CD4-positive, alpha-beta T cell treated with Interferon alpha-2 for 1 hour (primary cell): ENCODE results near the gene NCAN.
"Not testable (repeated sequence)": the region's sequence is repeated elsewhere in the genome, so short reads cannot be mapped to it uniquely, and the experiment has no call there.

Experiments
- DNase-seq, 2 donors: peaks; one replicate each; pipeline ENCODE4 v3.0.0-alpha.2; 2020 to 2022

NCAN gene

GRCh38 chr19:19226204-19226603 is 14.4 kb downstream of the NCAN start:
- DNase-seq = no peak

DNA sequence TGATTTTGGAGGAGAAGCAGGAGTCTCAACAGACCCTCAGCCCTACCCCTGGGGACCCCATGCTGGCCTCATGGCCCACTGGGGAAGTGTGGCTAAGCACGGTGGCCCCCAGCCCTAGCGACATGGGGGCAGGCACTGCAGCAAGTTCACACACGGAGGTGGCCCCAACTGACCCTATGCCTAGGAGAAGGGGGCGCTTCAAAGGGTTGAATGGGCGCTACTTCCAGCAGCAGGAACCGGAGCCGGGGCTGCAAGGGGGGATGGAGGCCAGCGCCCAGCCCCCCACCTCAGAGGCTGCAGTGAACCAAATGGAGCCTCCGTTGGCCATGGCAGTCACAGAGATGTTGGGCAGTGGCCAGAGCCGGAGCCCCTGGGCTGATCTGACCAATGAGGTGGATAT is 14.9 kb downstream of the NCAN start:
- no peak for DNase-seq

GRCh38 chr19:19227217-19227616 is 15.5 kb downstream of the NCAN start:
- no peak for DNase-seq

DNA sequence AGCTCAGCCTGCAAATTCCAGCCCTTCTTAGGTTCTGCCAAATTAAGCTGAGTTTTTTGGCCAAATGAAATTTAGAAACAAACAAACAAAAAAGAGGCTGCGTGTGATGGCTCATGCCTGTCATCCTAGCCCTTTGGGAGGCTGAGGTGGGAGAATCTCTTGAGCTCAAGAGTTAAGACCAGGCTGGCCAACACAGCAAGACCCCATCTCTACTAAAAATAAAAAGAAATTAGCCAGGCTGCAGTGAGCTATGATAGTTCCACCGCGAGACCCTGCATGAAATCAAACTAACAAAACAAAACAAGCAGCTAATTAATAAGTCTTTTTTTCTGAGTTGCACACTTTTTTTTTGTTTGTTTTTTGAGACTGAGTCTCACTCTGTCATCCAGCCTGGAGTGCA is 17.9 kb downstream of the NCAN start:
- DNase-seq = no peak

- no peak for DNase-seq
Observed at GRCh38 chr19:19230999-19231398, 19.2 kb downstream of the NCAN start.

DNA sequence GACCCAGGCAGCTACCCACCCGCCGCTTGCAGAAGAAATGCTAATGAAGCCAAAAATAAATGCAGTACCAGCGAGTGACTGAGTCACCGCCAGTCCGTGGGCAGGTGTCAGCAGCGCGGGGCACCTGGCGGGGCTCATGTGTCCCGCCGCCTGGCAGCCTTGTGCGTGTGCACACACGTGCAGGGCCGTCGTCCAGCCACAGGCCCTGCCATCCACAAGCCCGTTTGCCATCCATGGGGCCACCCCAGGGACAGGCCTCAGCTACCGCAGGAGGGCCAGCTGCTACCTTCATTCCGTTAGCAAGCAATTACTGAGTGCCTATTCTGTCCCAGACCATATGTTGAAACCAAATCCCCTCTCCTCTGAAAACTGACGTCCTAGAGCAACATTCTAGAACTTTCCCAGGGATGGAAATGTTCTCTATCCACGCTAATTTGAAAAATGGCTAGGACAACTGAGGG is 20.5 kb downstream of the NCAN start:
- DNase-seq = no peak

DNA sequence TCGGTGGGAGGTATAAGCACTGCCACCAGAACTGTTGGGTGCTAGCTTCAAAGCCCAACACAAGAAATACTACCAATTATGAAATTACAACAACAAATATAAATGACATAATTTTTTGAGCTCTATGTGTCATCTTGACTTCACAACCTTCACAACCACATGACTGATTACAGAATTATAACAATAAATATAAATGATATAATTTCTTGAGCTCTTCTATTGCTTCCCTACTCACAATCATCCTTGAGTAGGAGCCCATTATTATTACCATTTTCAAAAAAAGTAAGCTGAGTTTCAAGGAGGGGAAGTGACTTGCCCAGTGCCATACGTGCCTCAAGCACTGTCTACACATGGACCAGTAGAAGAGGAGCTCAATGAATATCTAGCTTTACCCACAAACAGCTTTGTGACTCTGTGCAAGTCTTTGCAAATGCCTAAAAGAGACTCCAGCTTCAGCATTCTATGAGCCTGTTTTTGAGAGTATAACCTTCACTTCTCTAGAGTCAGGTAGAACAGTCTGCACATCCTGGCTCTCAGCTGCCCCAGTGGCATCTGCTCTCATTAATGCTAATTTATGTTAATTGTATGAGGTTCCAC is 22.6 kb downstream of the NCAN start:
- DNase-seq = no peak

- no peak for DNase-seq
Observed at GRCh38 chr19:19236173-19236572, 24.4 kb downstream of the NCAN start.

DNA sequence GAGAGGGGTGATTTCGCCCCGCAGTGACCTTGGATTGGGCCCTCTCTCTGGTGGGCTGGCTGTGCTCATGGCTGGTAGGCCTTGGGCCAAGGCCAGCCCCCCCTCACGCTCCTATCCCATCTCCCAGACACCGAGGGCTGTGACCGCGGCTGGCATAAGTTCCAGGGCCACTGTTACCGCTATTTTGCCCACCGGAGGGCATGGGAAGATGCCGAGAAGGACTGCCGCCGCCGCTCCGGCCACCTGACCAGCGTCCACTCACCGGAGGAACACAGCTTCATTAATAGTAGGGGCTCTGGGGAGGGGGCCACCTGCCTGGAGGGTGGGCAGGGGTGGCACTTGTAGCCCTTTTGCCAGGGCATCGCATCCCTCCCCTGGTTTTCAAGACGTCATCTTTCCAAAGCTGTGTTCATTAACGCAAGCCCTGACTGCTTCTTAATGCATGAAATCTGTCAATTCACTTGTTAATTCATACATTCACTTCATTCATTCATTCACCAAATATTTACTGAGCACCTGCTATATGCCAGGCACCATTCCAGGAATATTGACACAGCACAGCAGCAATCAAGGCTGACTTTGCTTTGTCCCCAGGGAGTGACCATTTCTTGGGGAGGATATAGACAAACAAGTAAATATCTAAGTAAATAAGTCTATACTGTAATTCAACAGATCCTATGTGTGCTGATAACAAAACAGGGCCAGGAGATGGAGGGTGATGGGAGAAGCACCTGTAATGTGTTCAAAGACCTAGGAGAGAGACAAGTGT is 26.6 kb downstream of the NCAN start:
- DNase-seq = no peak

DNA sequence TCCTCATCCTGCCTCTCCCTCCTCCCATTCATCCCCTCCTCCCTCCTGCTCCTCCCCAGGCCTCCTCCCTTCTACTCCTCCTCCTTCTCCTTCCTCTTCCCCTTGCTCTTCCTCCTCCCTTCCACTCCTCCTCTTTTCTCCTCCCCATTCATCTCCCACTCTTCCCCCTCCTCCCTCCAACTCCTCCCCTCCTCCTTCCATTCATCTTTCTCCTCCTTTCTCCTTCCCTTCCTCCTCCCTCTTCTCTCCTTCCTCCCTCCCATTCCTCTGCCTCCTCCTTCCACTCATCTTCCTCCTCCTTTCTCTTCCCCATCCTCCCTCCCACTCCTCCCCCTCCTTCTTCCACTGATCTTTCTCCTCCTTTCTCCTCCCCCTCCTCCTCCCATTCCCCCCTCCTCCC is 27.9 kb downstream of the NCAN start:
- no peak for DNase-seq

DNA sequence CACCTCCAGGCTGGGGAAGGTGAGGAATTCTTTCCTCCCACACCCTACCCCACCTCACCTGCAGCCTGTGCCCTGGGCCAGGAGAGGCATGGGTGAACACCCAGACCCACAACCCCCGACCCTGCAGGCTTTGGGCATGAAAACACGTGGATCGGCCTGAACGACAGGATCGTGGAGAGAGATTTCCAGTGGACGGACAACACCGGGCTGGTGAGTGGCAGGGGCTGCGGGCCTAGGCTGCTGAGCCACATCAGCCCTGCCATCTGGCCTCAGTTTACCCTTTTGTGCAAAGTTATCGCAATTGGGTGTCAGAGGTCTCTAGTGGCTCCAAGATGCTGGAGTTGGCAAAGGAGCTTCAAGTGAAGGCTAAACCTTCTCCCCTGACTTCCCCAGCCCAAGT is 28.7 kb downstream of the NCAN start:
- no peak for DNase-seq

DNA sequence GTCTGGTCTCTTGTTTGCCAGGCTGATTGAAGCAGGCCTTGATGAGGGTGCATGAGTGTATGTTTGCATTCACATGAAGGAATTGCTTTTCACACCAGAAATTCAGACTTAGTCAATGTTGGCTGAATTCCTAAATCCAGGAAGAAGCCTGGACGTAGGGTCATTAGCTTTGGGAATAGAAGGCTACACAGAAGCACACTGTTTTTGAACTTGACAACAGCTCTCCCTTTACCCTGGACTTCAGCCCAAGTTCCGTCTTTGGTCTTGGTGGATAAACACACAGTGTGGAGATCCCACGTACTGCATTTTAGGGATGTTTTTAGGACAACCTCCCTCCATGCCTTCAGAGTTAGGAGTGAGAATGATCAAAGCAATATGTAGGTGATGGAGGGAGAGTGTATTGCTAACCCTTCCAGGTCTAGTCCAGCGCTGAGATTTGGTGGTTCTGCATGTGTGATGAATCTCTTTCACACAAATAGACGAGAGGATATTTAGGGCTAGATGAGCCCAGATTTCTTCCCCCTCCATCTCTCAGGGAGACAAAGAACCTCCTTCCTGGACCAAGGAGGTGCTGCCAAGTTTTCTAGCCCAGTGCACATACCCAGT is 38.5 kb downstream of the NCAN start:
- DNase-seq = no peak

GRCh38 chr19:19253409-19253808 is 41.7 kb downstream of the NCAN start:
- DNase-seq = not testable (repeated sequence)

DNA sequence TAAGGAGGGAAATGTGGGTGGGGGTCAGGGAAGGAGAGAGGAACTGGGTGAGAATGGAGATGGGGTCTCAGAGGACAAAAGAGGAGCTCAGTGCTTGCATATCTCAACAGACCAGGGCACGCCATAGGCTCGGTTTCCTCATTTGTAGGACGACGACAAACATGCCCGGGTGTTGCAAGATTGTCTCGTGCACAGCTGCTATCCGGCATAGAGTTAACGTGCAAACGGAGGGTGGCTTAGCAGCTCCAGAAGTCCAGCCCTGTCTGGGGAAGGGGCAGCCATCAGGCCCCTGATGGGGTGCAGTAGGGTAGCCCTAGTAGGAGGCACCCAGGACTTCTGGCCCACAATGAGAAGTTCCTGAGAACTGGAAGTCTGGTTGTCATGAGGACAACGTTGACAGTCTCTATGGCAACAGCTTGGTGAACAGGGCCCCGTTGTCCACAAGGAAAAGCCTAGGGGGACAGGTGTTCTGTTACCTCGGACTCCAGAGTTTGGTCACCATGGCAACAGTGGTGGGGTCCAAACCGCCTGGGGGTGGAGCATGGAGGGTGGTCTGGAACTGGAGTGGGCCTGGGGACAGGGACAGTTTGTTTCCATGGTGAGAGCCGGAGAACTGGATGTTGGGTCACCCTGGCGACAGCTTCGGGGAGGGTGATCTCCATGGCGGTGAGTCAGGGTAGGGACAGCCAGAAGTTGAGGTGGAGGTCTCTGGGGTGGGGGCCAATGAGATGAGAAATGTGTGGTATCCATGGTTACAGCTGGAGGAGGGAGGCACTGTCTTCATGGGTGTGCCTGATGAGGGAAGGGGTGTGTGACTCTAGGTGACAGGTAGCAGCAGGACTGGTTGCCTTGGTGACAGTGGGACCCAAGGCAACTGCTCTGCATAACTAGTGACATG is 44.6 kb downstream of the NCAN start:
- no peak for DNase-seq

- no peak for DNase-seq
Observed at GRCh38 chr19:19257137-19257536, 45.4 kb downstream of the NCAN start.

DNA sequence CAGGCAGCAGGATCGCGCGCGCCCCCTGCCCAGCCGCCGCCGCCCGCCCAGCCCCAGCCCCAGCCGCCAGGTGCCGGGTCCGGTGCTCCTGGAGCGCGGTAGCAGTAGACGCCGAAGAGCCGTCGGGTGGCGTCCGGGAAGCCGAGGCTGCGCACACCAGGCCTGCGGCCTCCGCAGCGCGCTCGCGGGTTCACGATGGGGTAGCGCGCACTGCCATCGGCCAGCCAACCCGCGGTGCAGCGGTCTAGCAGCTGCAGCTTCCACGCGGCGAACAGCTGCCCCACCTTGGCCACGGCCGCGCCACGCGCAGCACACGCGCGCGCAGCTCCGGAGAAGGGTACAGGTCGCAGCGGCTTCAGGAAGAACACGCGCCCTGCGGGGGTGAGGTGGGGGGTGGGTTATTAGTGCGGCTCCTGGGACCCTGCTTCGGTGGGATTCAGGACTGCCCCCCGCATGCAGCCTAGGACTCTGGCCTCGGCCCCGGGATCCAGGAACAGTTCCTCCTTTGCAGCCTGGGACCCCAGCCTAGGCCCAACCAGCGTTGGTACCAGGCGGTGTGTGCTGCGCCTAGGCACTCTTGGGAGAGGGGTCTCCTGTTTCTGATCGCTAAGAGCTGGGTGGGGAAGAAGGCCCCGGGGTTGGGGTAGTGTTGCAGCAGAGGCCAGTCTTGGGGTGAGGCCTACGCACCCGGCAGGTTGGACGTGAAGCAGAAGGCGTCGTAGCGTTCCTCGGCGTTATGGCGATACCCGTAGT is 46.3 kb downstream of the NCAN start:
- DNase-seq = no peak

GRCh38 chr19:19258589-19259338 is 47.0 kb downstream of the NCAN start:
- DNase-seq = no peak

- DNase-seq = no peak
Observed at GRCh38 chr19:19259741-19260140, 48.0 kb downstream of the NCAN start.

DNA sequence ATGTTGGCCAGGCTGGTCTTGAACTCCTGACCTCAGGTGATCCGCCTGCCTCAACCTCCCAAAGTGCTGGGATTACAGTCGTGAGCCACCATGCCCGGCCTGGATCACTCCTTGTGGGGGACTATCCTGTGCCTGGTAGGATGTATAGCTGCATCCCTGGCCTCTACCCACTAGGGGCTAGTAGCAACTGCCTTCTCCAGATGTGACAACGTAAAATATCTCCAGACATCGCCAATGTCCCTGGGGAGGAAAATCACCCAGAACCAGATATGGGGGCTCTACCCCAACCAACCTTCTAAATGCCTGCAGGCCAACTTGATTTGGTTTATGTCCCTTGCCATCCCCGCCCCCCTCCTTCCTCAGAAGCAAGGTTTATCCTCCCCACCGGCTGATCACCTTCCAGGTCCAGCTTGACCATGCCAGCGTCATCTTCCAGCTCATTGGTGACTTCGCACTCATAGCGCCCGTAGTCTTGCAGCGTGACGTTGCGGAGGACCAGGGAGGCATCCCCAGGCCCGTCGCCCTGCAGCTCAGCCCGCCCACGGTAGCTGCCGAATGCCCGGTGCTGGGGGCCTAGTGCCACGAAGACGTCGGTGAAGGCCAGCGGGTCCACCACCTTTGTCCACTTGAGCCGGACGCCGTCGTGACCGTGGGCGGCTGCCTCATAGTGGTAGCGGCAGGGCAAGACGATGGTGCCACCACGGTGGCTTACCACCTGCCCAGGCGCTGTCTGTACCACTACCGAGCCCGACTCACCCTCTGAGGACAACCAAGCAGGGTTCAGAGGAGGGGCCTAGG is 48.9 kb downstream of the NCAN start:
- DNase-seq = no peak

GRCh38 chr19:19261350-19262189 is 49.8 kb downstream of the NCAN start:
- no peak for DNase-seq
